Fibroblast of mammary gland (primary cell): ENCODE results near the gene GADL1.

Experiments
- DNase-seq: peaks from one replicate; pipeline ENCODE4 v3.0.0-alpha.2; 2010; ENCODE audit warnings: low read depth
- H3K4me3 ChIP-seq: 2 replicates; pipeline ENCODE4 v1.5.1; 2011; ENCODE audit warnings: low read depth, mild to moderate bottlenecking, low read length, moderate library complexity; ENCODE audit not compliant: control insufficient read depth
- CTCF ChIP-seq: conservative IDR thresholded peaks from 2 replicates; pipeline ENCODE4 v1.5.1; 2011; ENCODE audit warnings: low read depth, low read length, inconsistent platforms; ENCODE audit not compliant: control insufficient read depth, insufficient read depth

Gene GADL1

GRCh38 chr3:30871720-30872119, 22.7 kb downstream of the GADL1 start:
- no peak overlapping the region for H3K4me3 ChIP-seq
- no peak for TF ChIP-seq CTCF
- DNase-seq = no peak

GRCh38 chr3:30864836-30865235, 29.6 kb downstream of the GADL1 start:
- no peak for TF ChIP-seq CTCF
- no peak overlapping the region for H3K4me3 ChIP-seq
- peak; percentile 53 for DNase-seq

- H3K4me3 ChIP-seq = no peak overlapping the region
- no peak for TF ChIP-seq CTCF
- DNase-seq = no peak
Measured at GRCh38 chr3:30864132-30864531, 30.3 kb downstream of the GADL1 start.

- no peak for TF ChIP-seq CTCF
- DNase-seq = no peak
- H3K4me3 ChIP-seq = no peak overlapping the region
Measured at GRCh38 chr3:30862004-30862403, 32.5 kb downstream of the GADL1 start.

- H3K4me3 ChIP-seq = no peak overlapping the region
- DNase-seq = no peak
- TF ChIP-seq CTCF = no peak
Measured at GRCh38 chr3:30858894-30859389, 35.5 kb downstream of the GADL1 start.

- H3K4me3 ChIP-seq = no peak overlapping the region
- TF ChIP-seq CTCF = no peak
- peak; percentile 80 for DNase-seq
Measured at GRCh38 chr3:30855400-30856292, 38.8 kb downstream of the GADL1 start.
